Mucosa of descending colon (tissue), 3 donors: ENCODE measurements around the gene HK1. TPM values are rescaled to one million over a fixed set of nuclear protein-coding genes. Genes with fewer than 3 reads are reported as not detected.

Source experiments
- ATAC-seq: fragments of 200-7000 bp; cut with Tn5 transposase; one replicate; pipeline ENCODE4 v1.9.1; 2020; ENCODE audit warnings: mild to moderate bottlenecking, moderate library complexity
- DNase-seq, 3 donors: peaks; one replicate each; pipeline ENCODE4 v3.0.0-alpha.2; 2020
- H3K36me3 ChIP-seq: fragments of 200-600 bp; one replicate; pipeline ENCODE4 v1.8.0; 2021; ENCODE audit warnings: low read depth, mild to moderate bottlenecking
- H3K4me1 ChIP-seq: fragments of 200-600 bp; one replicate; pipeline ENCODE4 v1.8.0; 2021; ENCODE audit warnings: low read depth, mild to moderate bottlenecking
- H3K4me3 ChIP-seq: fragments of 200-600 bp; one replicate; pipeline ENCODE4 v1.8.0; 2021; ENCODE audit warnings: mild to moderate bottlenecking
- H3K9me3 ChIP-seq: fragments of 200-600 bp; one replicate; pipeline ENCODE4 v1.8.0; 2021; ENCODE audit warnings: mild to moderate bottlenecking
- CTCF ChIP-seq: fragments of 200-600 bp; IDR thresholded peaks from one replicate; pipeline ENCODE4 v1.8.0; 2022; ENCODE audit warnings: antibody characterized with exemption, mild to moderate bottlenecking
- intact Hi-C, 2 donors: fragments of 100-400 bp; cut with DNase I in 1 of 2; cut with micrococcal nuclease in 1 of 2; formaldehyde crosslinking; loops; one replicate each; pipeline versions ENCODE4 v1.11.0 to v1.11.1; 2022; cut with DNase I, micrococcal nuclease
- total RNA-seq, 3 donors: library from RNA; stranded (reverse); fragmentation: NEBNext Ultra II Directional in 2 of 3; extraction: Animal tissue kit (Norgen Biotek cat#: 25700) in 2 of 3; gene quantifications; one replicate each; pipeline versions ENCODE4 v1.2.1 to v1.2.4, GENCODE V29; 2021 to 2023
- donor health status: DM: no; HTN: no; CAD: no; lungs with moderate emphysema.
- donor health status: DM: no; HTN: no; CAD: no.
- donor health status: DM: no; HTN: yes; CAD: no.

Gene HK1
- total RNA-seq, 3 donors from 2014 or later = 63.9 to 102 (median 81.3) TPM

- H3K36me3 ChIP-seq = no peaks in the 10 kb centered on the region
- no peak for ATAC-seq
- no peaks in the 10 kb centered on the region for H3K4me1 ChIP-seq
- H3K9me3 ChIP-seq = no peaks in the 10 kb centered on the region
- no peak overlapping the region for H3K4me3 ChIP-seq
- intact Hi-C loops = no loop called here
- no peak for DNase-seq
- TF ChIP-seq CTCF = no peak
These were observed 9.4 kb upstream of the HK1 start for GRCh38 chr10:69268761-69269416.

- H3K4me1 ChIP-seq = no peaks in the 10 kb centered on the region
These were observed 8.5 kb upstream of the HK1 start for GRCh38 chr10:69269761-69270160.

GRCh38 chr10:69270990-69271389, 7.3 kb upstream of the HK1 start:
- Histone ChIP-seq H3K9me3 (no peaks in the 10 kb centered on the region), H3K4me3 (no peak overlapping the region), H3K36me3 (no peaks in the 10 kb centered on the region), H3K4me1 (no peaks in the 10 kb centered on the region)
- ATAC-seq (no peak), DNase-seq (no peak)
- intact Hi-C loops = no loop called here
- no peak for TF ChIP-seq CTCF

More at GRCh38 chr10:69269761-69270160, 8.5 kb upstream of the HK1 start:
- ATAC-seq (no peak), DNase-seq (no peak)
- no peaks in the 10 kb centered on the region for H3K9me3 ChIP-seq
- TF ChIP-seq CTCF = no peak
- intact Hi-C loops = no loop called here
- no peak overlapping the region for H3K4me3 ChIP-seq
- no peaks in the 10 kb centered on the region for H3K36me3 ChIP-seq

GRCh38 chr10:69272624-69273023, 5.7 kb upstream of the HK1 start:
- TF ChIP-seq CTCF = no peak
- no peaks in the 10 kb centered on the region for H3K9me3 ChIP-seq
- no peaks in the 10 kb centered on the region for H3K4me1 ChIP-seq
- ATAC-seq = no peak
- H3K36me3 ChIP-seq = no peaks in the 10 kb centered on the region
- no peak for DNase-seq
- H3K4me3 ChIP-seq = no peak overlapping the region
- intact Hi-C loops = no loop called here

- no peak for TF ChIP-seq CTCF
- ATAC-seq (no peak), DNase-seq (no peak)
- no peaks in the 10 kb centered on the region for H3K9me3 ChIP-seq
- H3K4me3 ChIP-seq = no peak overlapping the region
- intact Hi-C loops = no loop called here
- H3K36me3 ChIP-seq = no peaks in the 10 kb centered on the region
- no peaks in the 10 kb centered on the region for H3K4me1 ChIP-seq
These were observed 2.9 kb upstream of the HK1 start for GRCh38 chr10:69275444-69275843.

- intact Hi-C loops = no loop called here
- Histone ChIP-seq H3K36me3 (no peaks in the 10 kb centered on the region), H3K9me3 (no peaks in the 10 kb centered on the region), H3K4me1 (no peaks in the 10 kb centered on the region), H3K4me3 (no peak overlapping the region)
- no peak for TF ChIP-seq CTCF
- no peak for DNase-seq
- ATAC-seq = no peak
These were observed 1.8 kb upstream of the HK1 start for GRCh38 chr10:69276503-69276902.
